HG02840 (cell line): Measurements from ENCODE around the gene FOXS1.
"Not testable (repeated sequence)": the region's sequence is repeated elsewhere in the genome, so short reads cannot be mapped to it uniquely, and the experiment has no call there.

Experiments used
- ATAC-seq: cut with Tn5 transposase; IDR thresholded peaks from one replicate; pipeline ENCODE4 v1.9.1; 2021; ENCODE audit warnings: mild to moderate bottlenecking, moderate library complexity, moderate number of reproducible peaks; ENCODE audit not compliant: unreplicated experiment, low FRiP score

Gene FOXS1

GRCh38 chr20:31840906-31841816, 4.2 kb downstream of the FOXS1 start:
- no peak for ATAC-seq

- no peak for ATAC-seq
Observed at GRCh38 chr20:31839782-31840487, 5.5 kb downstream of the FOXS1 start.

DNA sequence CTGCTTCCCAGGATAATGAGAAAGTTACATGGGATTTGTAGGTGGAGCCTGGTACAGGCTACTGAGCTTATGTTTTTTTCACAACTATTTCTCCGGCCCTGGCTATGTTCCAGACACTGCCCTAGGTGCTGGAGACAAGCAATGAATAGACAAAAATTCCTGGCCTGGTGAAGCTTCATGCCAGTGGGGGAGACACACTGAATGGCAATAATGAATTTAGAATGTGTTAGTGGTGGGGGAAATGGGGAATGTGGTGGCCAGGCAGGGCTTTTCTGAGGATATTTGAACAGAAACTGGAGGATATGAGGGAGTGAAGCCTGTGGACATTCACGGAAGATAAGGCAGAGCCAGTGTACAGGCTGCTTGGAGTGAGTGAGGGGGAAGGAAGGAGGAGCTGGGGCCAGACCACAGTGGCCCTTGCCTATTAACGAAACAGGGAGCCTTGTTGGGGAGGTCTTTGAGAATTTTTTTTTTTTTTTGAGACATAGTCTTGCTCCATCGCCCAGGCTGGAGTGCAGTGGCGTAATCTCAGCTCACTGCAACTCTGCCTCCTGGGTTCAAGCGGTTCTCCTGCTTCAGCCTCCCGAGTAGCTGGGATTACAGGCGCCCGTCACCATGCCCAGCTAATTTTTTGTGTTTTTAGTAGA, 6.6 kb downstream of the FOXS1 start:
- ATAC-seq: no peak

- ATAC-seq: no peak
Observed at GRCh38 chr20:31837896-31838397, 7.5 kb downstream of the FOXS1 start.

DNA sequence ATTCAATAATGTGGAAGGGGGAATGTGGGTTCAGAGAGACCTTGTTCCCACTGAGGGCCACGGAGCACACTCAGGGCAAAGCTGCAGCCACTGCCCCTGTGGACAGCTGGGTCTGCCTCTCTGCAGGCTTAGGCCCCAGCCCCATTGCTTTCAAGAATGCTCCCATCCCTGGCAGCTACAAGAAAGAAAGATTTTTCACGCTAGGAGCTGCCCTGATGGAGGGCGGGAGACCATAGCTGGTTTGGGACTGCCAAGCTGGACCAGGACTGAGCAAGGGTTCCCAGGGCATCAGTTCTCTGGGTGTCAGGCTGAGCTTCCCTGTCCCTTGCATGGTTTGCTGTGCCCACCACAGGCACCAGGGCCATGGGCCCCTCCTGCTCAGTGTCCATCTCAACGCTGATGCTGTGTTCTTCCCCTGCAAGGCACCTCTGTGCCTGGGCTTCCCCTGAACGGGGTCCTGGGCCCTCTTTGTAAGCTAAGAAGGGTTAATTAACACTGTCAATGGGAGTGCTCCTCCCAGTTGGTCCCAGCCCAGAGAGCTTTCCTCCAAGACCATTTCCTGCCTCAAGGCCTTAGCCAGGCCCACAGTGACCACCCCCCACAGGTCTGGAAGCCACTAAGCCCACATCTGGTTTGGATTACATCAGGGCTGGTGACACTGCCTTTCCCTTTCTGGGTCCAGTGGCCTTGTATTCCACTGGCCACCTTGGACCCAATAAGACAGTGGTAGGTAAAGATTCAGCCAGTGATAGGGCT, 8.4 kb downstream of the FOXS1 start:
- ATAC-seq: no peak

DNA sequence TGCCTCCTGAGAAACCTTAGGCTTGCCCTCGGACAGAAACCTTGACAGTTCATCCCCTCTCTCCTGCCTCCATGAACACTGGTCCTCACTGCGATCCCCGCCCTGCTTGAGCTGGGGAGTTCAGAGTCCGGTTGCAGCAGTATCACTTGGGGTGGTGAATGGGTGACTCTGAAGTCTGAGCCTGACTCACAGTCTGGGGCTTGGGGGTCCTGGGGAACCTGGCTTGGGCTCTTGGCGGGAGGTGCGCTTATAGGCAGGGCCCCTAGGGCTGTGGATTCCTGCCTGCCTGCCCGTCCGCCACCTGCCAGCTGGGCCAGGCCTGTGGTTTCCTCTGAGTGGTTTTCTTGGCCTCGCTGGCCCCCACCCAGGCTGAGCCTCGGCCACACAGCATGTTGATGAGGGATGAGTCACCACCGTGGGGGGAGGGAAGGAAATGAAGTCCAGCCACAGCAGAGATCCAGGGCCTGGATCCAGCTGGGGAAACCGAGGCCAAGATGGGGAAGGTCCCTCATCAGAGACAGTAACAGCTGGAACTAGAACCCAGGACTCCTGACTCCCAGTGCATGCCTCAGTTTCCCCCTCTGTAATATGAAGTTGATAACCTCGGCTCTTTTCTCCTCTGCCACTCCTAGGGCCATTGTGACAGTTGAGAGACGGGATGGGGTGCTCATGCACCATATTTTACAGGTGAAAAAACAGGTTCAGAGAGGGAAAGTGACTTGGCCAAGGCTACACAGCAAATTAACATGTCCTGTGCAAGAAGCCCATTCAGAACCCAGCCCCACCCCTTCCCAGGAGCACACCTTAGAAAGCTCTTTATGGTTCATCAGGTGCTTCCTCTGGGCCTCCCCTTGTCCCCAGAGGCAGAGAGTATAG, 9.2 kb downstream of the FOXS1 start:
- ATAC-seq: no peak

- ATAC-seq: no peak
Observed at GRCh38 chr20:31835554-31835953, 9.8 kb downstream of the FOXS1 start.

- no peak for ATAC-seq
Observed at GRCh38 chr20:31833931-31834521, 11.4 kb downstream of the FOXS1 start.

GRCh38 chr20:31833130-31833930, 12.1 kb downstream of the FOXS1 start:
- no peak for ATAC-seq

DNA sequence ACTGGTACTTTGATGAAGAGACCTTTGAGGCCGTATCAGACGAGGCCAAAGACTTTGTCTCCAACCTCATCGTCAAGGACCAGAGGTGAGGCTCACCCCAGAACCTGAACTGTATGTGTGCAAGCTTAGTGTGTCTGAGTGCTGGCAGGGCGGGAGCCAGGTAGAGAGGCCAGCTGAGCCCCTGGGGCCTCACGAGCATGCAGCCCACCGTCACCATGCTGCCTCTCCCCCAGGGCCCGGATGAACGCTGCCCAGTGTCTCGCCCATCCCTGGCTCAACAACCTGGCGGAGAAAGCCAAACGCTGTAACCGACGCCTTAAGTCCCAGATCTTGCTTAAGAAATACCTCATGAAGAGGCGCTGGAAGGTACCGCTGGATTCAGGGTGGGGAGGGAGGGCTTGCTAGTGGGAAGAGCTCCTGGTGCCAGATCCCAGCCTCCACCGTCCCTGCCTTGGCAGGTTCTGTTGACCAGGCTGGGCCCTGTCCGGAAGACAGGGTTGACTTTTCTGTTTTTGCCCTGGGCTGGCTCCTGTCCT, 13.6 kb downstream of the FOXS1 start:
- ATAC-seq: no peak

DNA sequence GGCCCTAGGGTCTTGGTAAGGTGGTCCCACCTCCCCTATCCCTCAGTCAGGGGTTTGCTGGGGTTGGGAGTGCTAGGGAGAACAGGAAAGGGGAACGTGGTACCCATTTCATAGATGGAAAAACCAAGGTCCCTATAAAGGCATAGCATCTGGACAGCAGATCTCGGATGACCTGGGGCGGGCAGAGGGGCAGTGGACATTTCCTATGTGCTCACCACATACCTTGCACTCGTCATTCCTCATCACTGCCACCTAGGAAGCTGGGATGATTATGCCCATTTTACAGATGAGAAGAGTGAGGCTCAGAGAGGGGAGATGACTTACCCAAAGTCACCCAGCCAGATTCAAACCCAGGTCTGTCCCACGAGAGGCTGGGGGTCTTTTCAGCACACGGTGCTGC, 14.2 kb downstream of the FOXS1 start:
- no peak for ATAC-seq

DNA sequence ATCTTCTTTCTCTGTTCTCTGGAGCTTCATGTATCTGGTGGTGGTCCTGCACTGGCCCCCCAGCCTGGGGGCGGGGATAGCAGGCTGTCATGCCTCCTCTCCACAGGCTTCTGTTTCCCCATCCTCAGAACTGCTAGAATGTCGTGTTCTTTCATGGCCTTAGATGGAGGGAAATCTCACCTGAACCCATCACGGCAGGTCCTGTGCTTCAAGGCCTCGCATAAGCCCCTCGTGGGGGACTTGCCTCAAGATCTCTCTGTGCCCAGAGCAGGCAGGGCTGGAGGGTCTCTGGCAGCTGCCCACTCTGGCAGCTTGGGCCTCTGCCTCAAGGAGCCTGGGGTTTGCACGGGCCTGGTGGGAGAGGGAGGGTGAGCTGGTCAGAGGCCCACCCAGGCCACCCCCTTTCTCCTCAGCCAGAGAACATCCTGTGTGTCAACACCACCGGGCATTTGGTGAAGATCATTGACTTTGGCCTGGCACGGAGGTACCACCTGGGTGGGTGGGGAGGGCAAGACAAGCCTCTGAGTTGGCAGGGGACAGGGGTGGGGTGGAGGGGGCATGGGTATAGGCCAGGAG, 14.9 kb downstream of the FOXS1 start:
- no peak for ATAC-seq

- ATAC-seq: no peak
Observed at GRCh38 chr20:31829731-31830130, 15.7 kb downstream of the FOXS1 start.

GRCh38 chr20:31828016-31828415, 17.4 kb downstream of the FOXS1 start:
- not testable (repeated sequence) for ATAC-seq

DNA sequence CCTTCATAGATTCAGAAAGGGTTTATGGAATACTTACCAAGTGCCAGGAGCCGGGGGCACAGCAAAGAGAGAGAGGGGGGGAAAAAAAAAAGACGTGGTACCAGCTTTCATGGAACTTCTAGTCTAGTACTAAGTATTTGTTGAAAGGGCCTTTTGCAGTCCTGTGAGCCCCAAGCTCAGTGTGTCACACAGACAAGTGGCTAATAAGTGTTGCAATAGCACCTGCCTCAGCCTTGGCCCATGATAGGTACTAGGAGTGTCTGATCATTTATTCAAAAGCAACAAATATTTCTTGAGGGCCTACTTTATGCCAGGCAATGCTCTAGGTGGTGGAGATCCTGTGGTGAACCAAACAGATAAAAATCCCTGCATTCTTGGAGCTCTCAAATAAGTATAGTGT, 18.3 kb downstream of the FOXS1 start:
- no peak for ATAC-seq

DNA sequence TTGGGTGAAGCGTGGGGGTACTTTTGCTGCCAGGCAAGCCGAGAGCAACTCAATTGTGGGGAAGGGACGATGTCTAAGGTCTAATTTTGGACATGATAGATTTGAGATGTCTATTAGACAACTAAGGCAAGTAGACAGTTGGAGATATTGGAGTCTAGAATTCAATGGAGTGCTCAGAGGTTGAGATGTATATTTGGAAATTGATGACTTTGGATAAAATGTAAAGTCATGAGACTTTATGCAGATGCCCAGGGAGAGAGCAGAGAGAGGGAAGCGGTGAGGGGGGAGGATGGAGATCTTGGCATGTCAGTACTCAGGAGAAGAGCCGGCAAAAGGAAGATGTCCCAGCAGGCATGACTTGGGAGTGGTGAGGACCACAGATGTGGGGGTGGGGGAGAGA, 19.3 kb downstream of the FOXS1 start:
- ATAC-seq: no peak

DNA sequence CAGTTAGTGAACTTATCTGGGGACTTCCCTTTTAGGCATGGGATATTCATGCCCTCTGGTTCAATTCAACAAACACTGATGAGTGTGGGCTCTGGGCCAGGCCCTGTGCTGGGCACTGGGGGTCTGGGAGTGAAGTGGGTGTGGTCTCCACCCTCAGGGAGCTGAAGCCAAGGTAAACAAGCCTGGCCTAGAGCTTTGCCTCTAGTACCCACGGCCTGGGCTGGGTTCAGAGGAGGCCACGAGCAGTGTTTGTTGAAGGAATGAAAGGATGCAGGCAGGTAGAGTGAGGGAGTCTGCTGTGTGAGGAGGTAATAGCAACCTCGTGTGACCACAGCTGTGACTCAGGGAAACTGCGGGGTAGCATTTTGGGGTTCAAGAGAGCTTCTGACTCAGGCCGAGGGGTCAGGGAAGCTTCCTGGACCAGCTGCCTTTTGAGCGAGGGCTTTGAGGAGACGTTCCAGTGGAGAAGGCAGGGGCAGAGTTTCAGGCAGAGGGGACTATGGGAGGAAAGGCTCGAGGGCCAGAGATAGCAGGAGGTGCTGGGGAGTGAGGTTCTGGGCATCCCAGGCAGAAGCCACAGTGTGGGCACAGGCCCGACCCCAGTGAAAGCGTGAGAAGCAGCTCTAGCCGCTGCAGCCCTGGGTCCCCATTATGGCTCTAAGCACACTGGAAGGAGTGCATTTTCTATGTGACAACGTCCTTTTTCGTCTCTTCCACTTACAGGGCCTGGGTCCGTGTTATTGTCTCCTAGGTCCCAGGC, 20.7 kb downstream of the FOXS1 start:
- no peak for ATAC-seq
